ENCODE data around the gene MYRIP. TPM values are rescaled to one million over a fixed set of nuclear protein-coding genes. Genes with fewer than 3 reads are reported as not detected.

The MYRIP gene
- total RNA-seq, 1 experiment from 2014 or later: 0.44 TPM

- Histone ChIP-seq H3K9me3 (ENCODE audit: control insufficient read depth in 1 of 2, insufficient read depth in 1 of 2, low read depth in 1 of 2, low read length in 2 of 2) (no peaks in the 10 kb centered on the region), H3K79me2 (ENCODE audit: insufficient read depth, low read length) (no peaks in the 10 kb centered on the region), H3K27me3 (ENCODE audit: insufficient read depth, low read length) (peaks cover 9% of the 10 kb centered on the region; the same call in 1 of the 2 replicates), H2AFZ (ENCODE audit: low read depth, low read length, poor library complexity, severe bottlenecking) (no peak overlapping the region), H3K9me2 (ENCODE audit: insufficient read depth) (no peaks in the 10 kb centered on the region), H3K4me3 (replicated peaks in 1 of 2; ENCODE audit: low read depth in 1 of 2, low read length in 2 of 2) (no peak overlapping the region), H3K9ac (ENCODE audit: low read length) (no peak overlapping the region), H3K36me3 (ENCODE audit: control insufficient read depth in 1 of 2, insufficient read depth in 2 of 2, low read length in 2 of 2) (no peaks in the 10 kb centered on the region), H3K4me2 (ENCODE audit: low read length) (no peak overlapping the region), H3K4me1 (ENCODE audit: control insufficient read depth in 1 of 2, insufficient read depth in 2 of 2, low read length in 2 of 2) (no peaks in the 10 kb centered on the region), H4K20me1 (ENCODE audit: insufficient read depth) (no peaks in the 10 kb centered on the region), H3K27ac (ENCODE audit: low read depth, low read length) (no peak overlapping the region)
- ATAC-seq (no peak), DNase-seq (ENCODE audit: low read depth, low spot score) (no peak)
- TF ChIP-seq EZH2phosphoT487 (IDR thresholded peaks at IDR 0.05; ENCODE audit: borderline replicate concordance) (no peak), POLR2AphosphoS5 (IDR thresholded peaks at IDR 0.05; ENCODE audit: low read depth, low read length) (no peak), ATF3 (IDR thresholded peaks at IDR 0.05) (no peak), YY1 (IDR thresholded peaks at IDR 0.05; ENCODE audit: extremely low read depth, insufficient replicate concordance, low read depth, low read length) (no peak), MAX (IDR thresholded peaks at IDR 0.05) (no peak), CBX3 (IDR thresholded peaks at IDR 0.05; ENCODE audit: low read depth) (no peak), EZH2 (IDR thresholded peaks at IDR 0.05) (no peak), SP1 (IDR thresholded peaks at IDR 0.05; ENCODE audit: low read depth) (no peak), JUND (IDR thresholded peaks at IDR 0.05) (no peak), ZNF274 (IDR thresholded peaks at IDR 0.05; ENCODE audit: low read depth, low read length) (no peak), SRF (IDR thresholded peaks at IDR 0.05; ENCODE audit: low read depth) (no peak), REST (IDR thresholded peaks at IDR 0.05; ENCODE audit: low read depth) (no peak), CTCF (IDR thresholded peaks at IDR 0.05 in 2 of 3, conservative IDR thresholded peaks at IDR 0.05 in 1 of 3; ENCODE audit: borderline replicate concordance in 1 of 3, insufficient read depth in 1 of 3, low read depth in 2 of 3, low read length in 2 of 3) (no peak)
- intact Hi-C loops (cut with micrococcal nuclease): no loop called here
- ChIA-PET POLR2A (no interaction called here), CTCF (no interaction called here), RAD21 (ENCODE audit: low non-redundant PET in 1 of 2, low total read pairs in 2 of 2, uncharacterized antibody in 2 of 2, unreplicated experiment in 2 of 2) (no interaction called here)
- BruUV-seq (replicated peaks): no TSS peak
Measured at GRCh38 chr3:40086890-40087883, 277.8 kb downstream of the MYRIP start.

Measured in HCT116 (cell line).